Renal pelvis (tissue), 4 donors: ENCODE results near the gene FAM50A. TPM values are rescaled to one million over a fixed set of nuclear protein-coding genes. Genes with fewer than 3 reads are reported as not detected.

ENCODE experiments used
- DNase-seq: peaks from one replicate; pipeline ENCODE4 v3.0.0-alpha.2; 2013
- polyA plus RNA-seq, 3 donors: library from polyadenylated mRNA; unstranded; fragments of 120-200 nt; gene quantifications; one replicate each; pipeline ENCODE4 v1.2.1, GENCODE V29; 2013; ENCODE audit not compliant: insufficient read length in 3 of 3

Gene FAM50A
- polyA plus RNA-seq, 3 donors = 52.6 to 65.9 (median 54.6) TPM

- DNase-seq = no peak
Observed at GRCh38 chrX:154436374-154436982, 7.5 kb upstream of the FAM50A start.

DNA sequence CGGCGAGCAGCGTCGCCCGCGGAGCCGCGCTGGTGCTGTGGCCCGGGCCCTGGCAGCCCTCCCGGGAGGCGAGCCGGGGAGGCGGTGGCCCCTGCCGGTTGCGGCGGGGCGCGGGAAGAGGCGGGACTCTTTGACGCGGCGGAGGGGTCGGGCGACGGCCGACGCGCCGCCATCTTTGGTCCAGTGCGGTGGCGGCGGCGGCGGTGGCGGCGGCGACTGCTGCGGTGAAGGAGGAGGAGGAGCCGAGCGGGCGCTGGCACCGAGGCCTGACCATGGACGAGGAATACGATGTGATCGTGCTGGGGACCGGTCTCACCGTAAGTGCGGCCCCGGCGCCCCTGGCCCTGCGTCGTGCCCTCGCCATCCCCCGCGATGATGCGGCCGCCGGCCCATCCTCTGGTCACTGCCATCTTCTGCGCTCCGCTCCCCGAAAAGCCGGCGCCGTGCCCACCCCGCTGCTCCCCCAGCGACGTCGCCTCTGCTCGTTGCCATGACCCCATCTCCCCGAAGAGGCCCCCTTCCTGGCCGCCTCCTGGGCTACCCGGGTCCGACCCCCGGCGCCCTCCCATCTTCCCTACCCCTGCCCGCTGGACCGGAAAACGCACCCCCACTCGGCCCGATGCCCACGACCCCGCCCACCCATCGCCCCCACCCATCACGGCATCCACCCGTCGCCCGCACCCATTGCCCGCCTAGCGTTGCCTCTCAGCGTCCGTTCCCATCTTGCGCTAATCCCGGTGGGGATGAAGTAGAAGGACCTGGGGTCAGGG is 6.8 kb upstream of the FAM50A start, which contains the start of gene GDI1:
Gene GDI1, plus strand, starts transcription at position 172 of the 770 bp plus-strand sequence. Its CDS starts 101 bp downstream, at position 273.
- no peak for DNase-seq

DNA sequence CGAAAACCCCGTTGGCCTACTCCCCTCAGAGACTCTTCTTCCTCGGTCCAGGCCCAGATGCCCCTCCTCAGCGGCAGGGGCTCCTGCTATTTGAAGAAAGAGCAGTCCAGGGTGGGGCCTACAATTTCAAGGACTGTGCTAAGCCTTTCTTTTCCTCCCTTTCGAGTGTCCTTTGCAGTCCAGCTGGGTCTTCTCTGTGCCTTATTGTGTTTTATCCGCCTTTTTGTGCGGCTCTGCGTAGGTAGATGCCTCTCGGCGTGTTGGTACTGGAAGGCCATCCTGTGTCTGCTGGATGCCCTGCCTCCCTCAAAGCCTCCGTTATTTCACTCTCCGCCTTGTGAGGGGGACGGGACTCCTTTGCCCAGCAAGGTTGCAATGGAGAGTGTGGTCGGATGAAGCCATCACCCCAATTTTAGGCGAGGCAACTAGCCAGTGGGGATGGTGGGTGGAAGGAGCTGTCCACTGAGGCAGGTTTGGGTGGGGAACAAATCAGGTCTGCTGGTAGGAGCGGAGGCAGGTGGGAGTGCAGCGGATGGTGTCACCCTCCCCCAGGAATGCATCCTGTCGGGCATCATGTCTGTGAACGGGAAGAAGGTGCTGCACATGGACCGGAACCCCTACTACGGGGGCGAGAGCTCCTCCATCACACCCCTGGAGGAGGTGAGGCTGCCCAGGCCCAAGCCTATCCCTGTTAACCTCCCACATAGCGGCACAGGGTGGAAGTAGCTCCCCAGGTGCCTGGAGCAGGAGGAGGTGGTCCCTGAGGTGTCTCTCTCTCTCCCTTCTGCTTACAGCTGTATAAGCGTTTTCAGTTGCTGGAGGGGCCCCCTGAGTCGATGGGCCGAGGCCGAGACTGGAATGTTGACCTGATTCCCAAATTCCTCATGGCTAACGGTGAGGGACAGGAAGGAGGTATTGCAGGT is 5.7 kb upstream of the FAM50A start:
- no peak for DNase-seq

- DNase-seq = no peak
Observed at GRCh38 chrX:154439841-154440240, 4.1 kb upstream of the FAM50A start.

DNA sequence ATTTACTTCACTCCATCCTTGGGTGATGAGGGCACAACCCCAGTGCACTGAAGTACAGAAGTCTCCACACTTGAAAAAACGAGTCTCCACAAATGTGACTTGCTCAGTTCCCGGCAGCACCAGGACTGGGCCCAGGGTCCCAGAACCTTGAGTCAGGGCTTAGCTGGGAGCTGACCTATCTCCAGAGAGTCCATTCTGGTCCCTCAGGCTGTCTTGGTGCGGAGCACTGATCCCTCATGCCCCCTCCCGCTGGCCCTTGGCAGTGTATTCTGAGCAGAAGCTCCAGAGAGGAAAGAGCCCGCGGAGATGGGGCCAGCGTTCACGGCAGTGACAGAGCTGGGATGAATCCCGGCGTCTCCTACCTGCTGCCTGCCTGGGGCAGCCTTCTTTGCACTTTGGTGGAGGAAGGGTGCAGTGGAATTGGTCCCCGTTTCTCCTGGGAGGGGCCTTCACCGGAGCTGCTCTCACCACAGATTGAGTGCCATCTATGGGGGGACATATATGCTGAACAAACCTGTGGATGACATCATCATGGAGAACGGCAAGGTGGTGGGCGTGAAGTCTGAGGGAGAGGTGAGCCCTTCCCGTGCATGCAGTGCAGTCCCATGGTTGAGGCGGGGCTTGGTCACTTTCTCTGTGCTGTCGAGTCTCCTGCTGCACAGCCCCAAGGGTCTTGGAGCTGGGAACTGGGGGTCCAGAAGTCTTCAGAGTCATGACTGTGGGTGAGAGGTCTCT is 3.2 kb upstream of the FAM50A start:
- DNase-seq = no peak

- DNase-seq = no peak
Observed at GRCh38 chrX:154441564-154441963, 2.4 kb upstream of the FAM50A start.

DNA sequence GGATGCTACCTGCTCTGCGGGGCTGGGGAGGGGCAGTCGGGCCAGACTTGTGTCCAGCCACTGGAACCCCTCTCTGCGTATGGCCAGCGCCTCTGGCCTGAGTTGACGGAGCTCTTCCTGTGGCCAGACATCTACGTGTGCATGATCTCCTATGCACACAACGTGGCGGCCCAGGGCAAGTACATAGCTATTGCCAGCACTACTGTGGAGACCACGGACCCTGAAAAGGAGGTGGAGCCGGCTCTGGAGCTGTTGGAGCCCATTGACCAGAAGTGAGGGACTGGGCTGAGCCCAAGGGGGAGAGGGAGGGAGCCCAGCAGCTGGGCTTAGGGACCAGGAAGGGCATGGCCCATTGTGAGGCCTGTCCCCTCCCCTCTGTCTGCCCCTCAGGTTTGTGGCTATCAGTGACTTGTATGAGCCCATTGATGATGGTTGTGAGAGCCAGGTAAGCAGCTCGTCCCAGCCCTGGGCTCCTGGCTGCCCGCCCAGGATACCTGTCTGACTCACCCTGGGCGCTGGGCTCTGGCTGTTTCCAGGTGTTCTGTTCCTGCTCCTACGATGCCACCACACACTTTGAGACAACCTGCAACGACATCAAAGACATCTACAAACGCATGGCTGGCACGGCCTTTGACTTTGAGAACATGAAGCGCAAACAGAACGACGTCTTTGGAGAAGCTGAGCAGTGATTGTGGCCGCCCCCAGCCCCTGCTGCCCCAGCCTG is 1.8 kb upstream of the FAM50A start:
- DNase-seq = no peak

- DNase-seq = no peak
Observed at GRCh38 chrX:154443479-154443910, 446 bp upstream of the FAM50A start.

DNA sequence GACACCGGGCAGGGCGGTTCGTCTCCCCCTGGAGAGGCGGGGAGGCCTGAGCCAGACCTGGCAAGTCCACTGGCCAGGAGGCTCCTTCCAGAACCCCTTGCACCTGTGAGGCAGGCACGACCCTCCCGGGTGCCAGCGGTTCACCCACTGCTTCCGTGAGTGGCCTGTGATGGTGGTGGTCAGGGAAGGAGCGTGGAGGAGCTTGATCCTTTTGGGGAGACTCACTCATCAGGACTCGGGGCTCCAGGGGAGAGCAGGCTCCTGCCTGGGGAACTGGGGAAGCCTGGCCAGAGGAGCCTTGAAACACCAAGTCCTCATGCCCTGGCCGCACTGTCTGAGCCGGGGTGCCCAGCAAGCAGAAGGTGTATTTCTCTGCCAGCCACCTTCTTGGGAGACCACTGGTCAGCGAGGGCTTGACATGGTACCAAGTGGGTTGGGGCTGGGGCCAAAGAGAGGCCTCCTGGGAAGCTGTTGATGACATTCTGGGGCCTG is 860 bp downstream of the FAM50A start:
- no peak for DNase-seq

DNA sequence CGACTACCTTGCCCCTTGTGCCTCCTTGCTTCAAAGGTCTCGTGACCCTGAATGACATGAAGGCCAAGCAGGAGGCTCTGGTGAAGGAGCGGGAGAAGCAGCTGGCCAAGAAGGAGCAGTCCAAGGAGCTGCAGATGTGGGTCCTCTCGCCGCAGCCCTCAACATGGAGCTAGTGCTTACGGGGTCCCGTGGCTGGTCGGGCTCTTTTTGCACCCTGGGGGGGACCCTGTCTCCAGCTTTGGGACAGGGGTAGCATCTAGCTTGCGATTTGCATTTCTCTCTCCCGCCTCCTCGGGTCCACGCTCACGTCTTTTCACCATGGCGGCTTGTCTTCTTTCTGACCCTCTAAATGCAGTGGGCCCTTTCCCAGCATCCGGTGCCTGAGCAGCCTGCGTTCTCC is 1.8 kb downstream of the FAM50A start:
- DNase-seq = no peak

- no peak for DNase-seq
Observed at GRCh38 chrX:154446430-154446829, 2.5 kb downstream of the FAM50A start.

- no peak for DNase-seq
Observed at GRCh38 chrX:154448484-154448883, 4.5 kb downstream of the FAM50A start.

DNA sequence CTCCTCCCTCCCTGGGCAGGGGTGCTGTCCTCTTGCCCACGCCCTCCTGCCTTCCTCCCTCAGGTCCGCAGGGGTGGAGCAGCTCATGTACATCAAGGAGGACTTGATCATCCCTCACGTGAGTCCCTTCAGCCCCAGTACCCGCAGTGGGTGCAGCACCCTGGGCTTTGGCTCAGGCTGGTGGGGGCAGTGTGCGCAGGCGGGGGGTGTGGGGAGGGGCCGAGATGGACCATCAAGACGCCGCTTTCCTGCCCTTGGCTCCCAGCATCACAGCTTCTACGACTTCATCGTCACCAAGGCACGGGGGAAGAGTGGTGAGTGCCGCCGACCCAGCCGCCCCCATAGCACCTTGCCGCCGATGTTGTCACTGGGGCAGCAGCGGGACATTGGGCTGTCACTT is 5.7 kb downstream of the FAM50A start:
- DNase-seq = no peak

DNA sequence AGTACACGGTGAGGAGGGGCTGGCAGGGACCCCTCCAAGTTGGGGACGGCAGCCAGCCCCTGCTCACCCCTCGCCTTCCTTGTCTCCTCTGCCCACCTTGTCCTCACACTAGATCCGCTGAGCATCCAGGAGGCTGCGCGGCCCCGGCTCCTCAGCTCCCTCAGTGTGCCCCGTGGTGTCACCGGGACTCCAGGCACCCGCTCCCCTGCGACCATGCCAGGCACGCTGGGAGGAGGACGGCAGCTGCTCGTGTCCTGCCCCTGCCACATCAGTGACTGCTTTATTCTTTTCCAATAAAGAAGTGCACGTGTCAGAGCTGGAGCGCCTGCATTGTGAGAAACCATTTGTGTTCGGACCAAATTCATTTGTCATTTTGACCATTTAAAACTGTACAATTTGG is 6.4 kb downstream of the FAM50A start:
- no peak for DNase-seq

- DNase-seq = no peak
Observed at GRCh38 chrX:154452823-154453222, 8.9 kb downstream of the FAM50A start.

DNA sequence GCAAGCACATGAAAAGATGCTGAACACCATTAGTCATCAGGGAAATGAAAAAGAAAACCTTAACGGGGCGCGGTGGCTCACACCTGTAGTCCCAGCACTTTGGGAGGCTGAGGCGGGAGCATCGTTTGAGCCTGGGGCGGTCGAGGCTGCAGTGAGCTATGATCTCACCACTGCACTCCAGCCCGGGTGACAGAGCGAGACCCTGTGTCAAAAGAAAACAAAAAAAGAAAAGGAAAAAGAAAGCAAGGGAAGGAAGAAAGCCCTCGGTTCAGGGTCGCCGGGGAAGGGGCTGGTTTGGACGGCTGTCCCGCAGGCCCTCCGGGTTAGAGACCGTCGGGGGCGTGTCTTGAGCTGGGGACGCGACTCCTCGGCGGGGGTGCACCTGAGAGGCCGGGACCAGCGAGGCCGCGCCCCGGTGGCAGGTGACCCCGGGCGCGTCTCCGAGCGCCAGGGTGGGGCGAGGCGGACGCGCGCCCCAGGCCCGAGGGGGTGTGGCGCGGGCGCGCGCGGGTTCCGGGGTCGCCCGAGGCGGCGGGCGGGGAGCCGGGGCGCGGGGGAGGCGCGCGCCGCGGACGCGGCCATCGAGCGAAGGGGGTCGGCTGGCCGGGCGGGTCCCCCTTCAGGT is 13.7 kb downstream of the FAM50A start:
- DNase-seq = no peak

DNA sequence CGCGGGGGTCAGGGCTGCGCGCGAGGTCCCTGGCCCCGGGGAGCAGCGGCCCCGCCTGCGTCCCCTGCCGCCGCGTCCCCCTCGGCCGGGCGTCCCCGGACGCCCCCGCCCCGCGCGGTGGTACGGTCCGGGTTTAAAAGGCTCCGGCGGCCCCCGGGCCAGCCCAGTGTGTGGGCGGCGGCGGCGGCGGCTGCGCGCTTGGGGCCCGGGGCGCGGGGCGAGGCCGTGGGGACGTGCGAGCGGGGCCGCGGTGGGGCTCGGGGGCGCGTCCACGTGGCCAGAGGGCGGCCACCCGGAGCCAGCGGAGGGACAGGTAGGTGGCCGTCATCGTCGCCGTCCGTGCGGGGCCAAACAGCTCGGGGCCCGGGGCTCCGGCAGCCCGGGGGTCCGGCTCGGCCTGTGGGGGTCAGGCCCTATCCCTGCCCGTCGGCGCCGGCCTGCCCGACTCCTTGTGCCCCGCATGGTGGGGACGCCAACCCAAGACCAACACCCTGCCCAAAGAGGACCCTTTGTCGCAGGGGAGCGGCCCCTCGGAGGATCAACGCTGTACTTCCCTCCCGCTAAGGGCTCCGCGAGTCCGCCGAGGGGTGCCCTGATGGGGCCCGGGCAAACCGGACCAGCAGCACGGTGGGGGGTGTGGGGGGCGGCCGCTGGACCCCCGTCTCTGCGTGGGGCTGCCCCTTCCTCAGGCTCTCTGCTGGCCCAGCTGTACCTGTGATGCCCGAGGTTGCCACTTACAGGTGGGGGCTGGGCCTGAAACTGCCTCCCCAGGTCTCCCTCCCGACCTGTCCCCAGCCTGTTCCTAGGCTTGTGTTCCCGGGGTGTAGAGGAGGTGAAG is 14.4 kb downstream of the FAM50A start, which contains the start of gene PLXNA3:
Gene PLXNA3, plus strand, starts transcription at position 166 of the 838 bp plus-strand sequence. CDS start 1,903 bp downstream, outside the sequence.
- no peak for DNase-seq

- DNase-seq = no peak
Observed at GRCh38 chrX:154458954-154459778, 15.2 kb downstream of the FAM50A start.
